NB4 (cell line): ENCODE results near the gene NGEF.

ENCODE experiments used
- DNase-seq: peaks from one replicate; pipeline ENCODE4 v3.0.0; 2010; ENCODE audit warnings: low read depth
- H3K4me3 ChIP-seq: one replicate; pipeline ENCODE4 v1.5.1; 2011; ENCODE audit warnings: mild to moderate bottlenecking, low read depth, low read length, moderate library complexity
- CTCF ChIP-seq: IDR thresholded peaks from one replicate; pipeline ENCODE4 v1.5.1; 2012; ENCODE audit warnings: low read depth, low read length
- MAX ChIP-seq: IDR thresholded peaks from 2 replicates; pipeline ENCODE4 v1.6.1; 2011; ENCODE audit warnings: low read depth, low read length
- MYC ChIP-seq: IDR thresholded peaks from 2 replicates; pipeline ENCODE4 v1.6.1; 2011; ENCODE audit warnings: low read depth, low read length
- POLR2A ChIP-seq: IDR thresholded peaks from 2 replicates; pipeline ENCODE4 v1.6.1; 2011; ENCODE audit warnings: mild to moderate bottlenecking; ENCODE audit not compliant: insufficient read length; ENCODE audit errors: extremely low read depth

NGEF gene

GRCh38 chr2:232941912-232942594 is 71.0 kb downstream of the NGEF start:
- TF ChIP-seq CTCF (no peak), MYC (no peak), POLR2A (no peak), MAX (no peak)
- no peak for DNase-seq
- no peak overlapping the region for H3K4me3 ChIP-seq

- no peak for DNase-seq
- no peak for TF ChIP-seq CTCF
- no peak overlapping the region for H3K4me3 ChIP-seq
These were observed 71.7 kb downstream of the NGEF start for GRCh38 chr2:232941400-232941799.

- no peak for DNase-seq
- H3K4me3 ChIP-seq = no peak overlapping the region
- TF ChIP-seq POLR2A (no peak), MYC (no peak), MAX (no peak), CTCF (no peak)
These were observed 72.3 kb downstream of the NGEF start for GRCh38 chr2:232940724-232941123.

GRCh38 chr2:232937278-232937906 is 75.7 kb downstream of the NGEF start:
- no peak overlapping the region for H3K4me3 ChIP-seq
- peak; percentile 87 for DNase-seq
- TF ChIP-seq POLR2A (no peak), MAX (no peak), CTCF (no peak), MYC (no peak)

- TF ChIP-seq MYC (no peak), MAX (no peak), CTCF (no peak), POLR2A (no peak)
These were observed 81.4 kb downstream of the NGEF start for GRCh38 chr2:232931636-232932035.

More at GRCh38 chr2:232931636-232932035, 81.4 kb downstream of the NGEF start:
- no peak for DNase-seq
- no peak overlapping the region for H3K4me3 ChIP-seq
